K562 (cell line): Measurements from ENCODE around the gene MAPK1IP1L. TPM values are rescaled to one million over a fixed set of nuclear protein-coding genes. Genes with fewer than 3 reads are reported as not detected.
"Not testable (repeated sequence)": the region's sequence is repeated elsewhere in the genome, so short reads cannot be mapped to it uniquely, and the experiment has no call there.

ENCODE experiments used
- ATAC-seq: fragments of 200-7000 bp; cut with Tn5 transposase; 3 replicates; pipeline ENCODE4 v1.9.1; 2020; ENCODE audit warnings: moderate library complexity
- BruUV-seq: library from RNA; stranded (reverse); fragments of 400-500 nt; replicated peaks from 2 replicates; lab custom pipeline; 2021; lab: Mats Ljungman, UMichigan
- CTCF ChIA-PET: fragments of 300-600 bp; formaldehyde crosslinking; extraction: SDS; loops from one replicate; lab custom pipeline; 2021; ENCODE audit warnings: low intra/inter-chr PET ratio; lab: Yijun Ruan, JAX
- POLR2A ChIA-PET: fragments of 300-600, 350-650 bp; sonication (Branson Sonifier 250); formaldehyde crosslinking; extraction: SDS; loops from one replicate; lab custom pipeline; 2021; ENCODE audit warnings: antibody characterized with exemption, inconsistent platforms; lab: Yijun Ruan, JAX
- DNase-seq, 4 experiments: peaks; one replicate each; pipeline versions ENCODE4 v3.0.0 to v3.0.0-alpha.2; 2011 to 2018; ENCODE audit warnings: low spot score in 3 of 4, mixed read lengths in 3 of 4; ENCODE audit errors: extremely low read depth in 1 of 4
- FAIRE-seq: peaks from 2 replicates; lab custom pipeline; 2011; peaks lifted over from hg19 to GRCh38; lab: Jason Lieb, UNC
- H2AFZ ChIP-seq: 2 replicates; pipeline ENCODE4 v1.6.0; 2011; ENCODE audit warnings: low read depth, low read length, control low read depth, inconsistent platforms
- H3K27ac ChIP-seq: fragments of 200-600 bp; 3 replicates; pipeline ENCODE4 v1.8.0; 2011; ENCODE audit warnings: low read depth, mild to moderate bottlenecking, control low read depth, inconsistent platforms, low read length, moderate library complexity, mixed read lengths; ENCODE audit errors: extremely low read depth
- H3K27me3 ChIP-seq, 2 experiments: fragments of 300-600 bp in 1 of 2; 2 replicates in 1 of 2; 3 replicates in 1 of 2; pipeline versions ENCODE4 v1.6.0 to v1.8.0; 2011; ENCODE audit warnings: inconsistent platforms in 2 of 2, low read length in 2 of 2, mild to moderate bottlenecking in 1 of 2, mixed read lengths in 1 of 2, moderate library complexity in 1 of 2; ENCODE audit not compliant: control insufficient read depth in 2 of 2, insufficient read depth in 2 of 2
- H3K36me3 ChIP-seq: fragments of 300-600 bp; 3 replicates; pipeline ENCODE4 v1.8.0; 2011; ENCODE audit warnings: mild to moderate bottlenecking, low read length, inconsistent platforms; ENCODE audit not compliant: control insufficient read depth, insufficient read depth
- H3K4me1 ChIP-seq, 2 experiments: fragments of 200-600 bp in 1 of 2; replicated peaks in 1 of 2; 2 replicates in 1 of 2; 3 replicates in 1 of 2; pipeline versions ENCODE4 v1.5.1 to v1.8.0; 2011; ENCODE audit warnings: inconsistent platforms in 2 of 2, low read length in 2 of 2, mild to moderate bottlenecking in 1 of 2, mixed read lengths in 1 of 2, moderate library complexity in 1 of 2; ENCODE audit not compliant: control insufficient read depth in 2 of 2, insufficient read depth in 2 of 2
- H3K4me2 ChIP-seq: 2 replicates; pipeline ENCODE4 v1.6.1; 2011; ENCODE audit warnings: low read length, control low read depth, inconsistent platforms, mixed read lengths; ENCODE audit not compliant: insufficient read depth
- H3K4me3 ChIP-seq: fragments of 200-600 bp; sonication (generic), shearing (Covaris generic); 2 replicates; pipeline ENCODE4 v1.5.1; 2016; ENCODE audit warnings: control low read depth, inconsistent platforms
- H3K79me2 ChIP-seq: fragments of 200-600 bp; 3 replicates; pipeline ENCODE4 v1.8.0; 2011; ENCODE audit warnings: low read length, inconsistent platforms; ENCODE audit not compliant: control insufficient read depth, insufficient read depth
- H3K9ac ChIP-seq, 2 experiments: 2 replicates each; pipeline versions ENCODE4 v1.6.0 to v1.6.1; 2011; ENCODE audit warnings: low read depth in 2 of 2, low read length in 2 of 2, control low read depth in 1 of 2, inconsistent platforms in 1 of 2, mild to moderate bottlenecking in 1 of 2, mixed read lengths in 1 of 2; ENCODE audit not compliant: insufficient read depth in 1 of 2
- H3K9me1 ChIP-seq: one replicate; pipeline ENCODE4 v1.6.0; 2011; ENCODE audit warnings: inconsistent platforms, mild to moderate bottlenecking, low read length, moderate library complexity; ENCODE audit not compliant: control insufficient read depth, insufficient read depth
- H3K9me3 ChIP-seq: replicated peaks from 2 replicates; pipeline ENCODE4 v1.5.1; 2011; ENCODE audit warnings: low read depth, low read length, inconsistent platforms; ENCODE audit not compliant: control insufficient read depth, insufficient read depth
- H4K20me1 ChIP-seq: replicated peaks from 2 replicates; pipeline ENCODE4 v1.6.1; 2011; ENCODE audit warnings: low read length, inconsistent platforms, mixed read lengths; ENCODE audit not compliant: control insufficient read depth, insufficient read depth
- MTF1 ChIP-seq: fragments of 250-450 bp; sonication (Bioruptor Pico); IDR thresholded peaks from 2 replicates; pipeline ENCODE4 v1.9.0; 2021; ENCODE audit warnings: moderate library complexity, mild to moderate bottlenecking, inconsistent platforms, borderline replicate concordance
- NFE2L1 ChIP-seq: fragments of 450-650 bp; IDR thresholded peaks from 2 replicates; pipeline ENCODE4 v1.6.1; 2016; ENCODE audit warnings: missing genetic modification characterization, low read depth, mild to moderate bottlenecking, missing compliant biosample characterization, moderate library complexity, borderline replicate concordance
- PTTG1 ChIP-seq: fragments of 450-650 bp; IDR thresholded peaks from 2 replicates; pipeline ENCODE4 v1.6.1; 2016; ENCODE audit warnings: low read depth, mild to moderate bottlenecking, missing genetic modification characterization, missing compliant biosample characterization
- RNF2 ChIP-seq: sonication (generic); IDR thresholded peaks from 2 replicates; pipeline ENCODE4 v1.6.1; 2016
- ZBTB26 ChIP-seq: fragments of 450-650 bp; formaldehyde crosslinking; IDR thresholded peaks from 2 replicates; pipeline ENCODE4 v1.4.0; 2022; ENCODE audit warnings: missing genetic modification characterization
- in situ Hi-C: fragments of 300-500 bp; cut with MboI; formaldehyde crosslinking; loops from 4 replicates; pipeline ENCODE4 v1.15.0; 2018; ENCODE audit warnings: inconsistent platforms, mixed read lengths
- intact Hi-C: fragments of 100-400 bp; cut with micrococcal nuclease; formaldehyde crosslinking; loops from 2 replicates; pipeline ENCODE4 v1.14.2; 2022
- polyA plus RNA-seq, 8 experiments: library from polyadenylated mRNA; depleted of rRNA in 4 of 8; stranded (reverse) in 5 of 8; unstranded in 3 of 8; fragments of >200 nt; fragmentation: Nextera tagmentation in 2 of 8; fragmentation: Illumina TruSeq in 1 of 8; extraction: Ambion mirVana in 2 of 8; extraction: Trizol in 1 of 8; gene quantifications; 2 replicates each; pipeline versions ENCODE4 v1.2.1 to v1.2.3, GENCODE V29; 2011 to 2014; ENCODE audit warnings: inconsistent platforms in 1 of 8, missing spikeins in 1 of 8
- total RNA-seq, 7 experiments: library from RNA; depleted of rRNA in 6 of 7; stranded (reverse); fragments of >200 nt in 6 of 7; fragmentation: Illumina TruSeq in 2 of 7; extraction: Trizol in 2 of 7; gene quantifications; 2 replicates each; pipeline versions ENCODE4 v1.2.1 to v1.2.3, GENCODE V29; 2011 to 2021; ENCODE audit warnings: low replicate concordance in 1 of 7

Gene MAPK1IP1L
- total and polyA plus RNA-seq, 9 of the 15 experiments (the other 6 are each of a cell fraction or from before 2014, with no cell fraction given) = 32.7 to 99.4 (median 49.8) TPM

- H3K9ac ChIP-seq, FAIRE-seq, BruUV-seq, H3K4me2 ChIP-seq, H3K4me1 ChIP-seq, H3K27ac ChIP-seq, ATAC-seq, intact Hi-C loops, H3K9me1 ChIP-seq, H3K79me2 ChIP-seq, H2AFZ ChIP-seq, CTCF ChIA-PET, H3K9me3 ChIP-seq, H3K4me3 ChIP-seq, H4K20me1 ChIP-seq, in situ Hi-C loops, DNase-seq, H3K27me3 ChIP-seq: not testable (repeated sequence)
- peaks cover 39% of the 10 kb centered on the region; the same call in 2 of the 3 replicates for H3K36me3 ChIP-seq
- POLR2A ChIA-PET = interaction anchor here (0.7 to 2.0 kb wide), 5 partner anchors 9 to 448 kb away, joined by 3 to 8 read pairs (median 5); partner anchors contain the start of genes MAPK1IP1L, SOCS4 and WDHD1
These were observed 13.5 kb upstream of the MAPK1IP1L start for GRCh38 chr14:55037995-55038394.

GRCh38 chr14:55038708-55039107, 12.7 kb upstream of the MAPK1IP1L start:
- Histone ChIP-seq H3K27me3 (no peaks in the 10 kb centered on the region), H3K36me3 (peaks cover 41% of the 10 kb centered on the region; the same call in 2 of the 3 replicates), H3K79me2 (peaks cover 3% of the 10 kb centered on the region; the same call in 2 of the 3 replicates), H3K4me2 (no peak overlapping the region), H4K20me1 (no peaks in the 10 kb centered on the region), H3K4me1 (no peaks in the 10 kb centered on the region), H3K9me1 (no peaks in the 10 kb centered on the region), H3K4me3 (no peak overlapping the region), H2AFZ (no peak overlapping the region), H3K9me3 (no peaks in the 10 kb centered on the region), H3K9ac (no peak overlapping the region), H3K27ac (no peak overlapping the region)
- ATAC-seq (no peak), FAIRE-seq (no peak), DNase-seq (no peak)
- intact Hi-C loops = no loop called here
- CTCF ChIA-PET = no interaction called here
- in situ Hi-C loops = no loop called here
- POLR2A ChIA-PET = interaction anchor here (1.0 to 2.0 kb wide), 5 partner anchors 9 to 21 kb away, joined by 4 to 8 read pairs (median 6); partner anchors contain the start of genes MAPK1IP1L, SOCS4 and WDHD1
- BruUV-seq = no TSS peak
- TF ChIP-seq ZBTB26 (CRISPR knock-in tag) (no peak), RNF2 (no peak), MTF1 (CRISPR knock-in tag) (no peak), NFE2L1 (tag) (no peak), PTTG1 (tag) (no peak)
